Measurements from ENCODE around the gene SUSD4. TPM values are rescaled to one million over a fixed set of nuclear protein-coding genes. Genes with fewer than 3 reads are reported as not detected.

The SUSD4 gene
- total and polyA plus RNA-seq, 10 of the 15 experiments (the other 5 are each of a cell fraction or from before 2014, with no cell fraction given), result 0.13 to 1.1 (median 0.26) TPM; not detected in 3

DNA sequence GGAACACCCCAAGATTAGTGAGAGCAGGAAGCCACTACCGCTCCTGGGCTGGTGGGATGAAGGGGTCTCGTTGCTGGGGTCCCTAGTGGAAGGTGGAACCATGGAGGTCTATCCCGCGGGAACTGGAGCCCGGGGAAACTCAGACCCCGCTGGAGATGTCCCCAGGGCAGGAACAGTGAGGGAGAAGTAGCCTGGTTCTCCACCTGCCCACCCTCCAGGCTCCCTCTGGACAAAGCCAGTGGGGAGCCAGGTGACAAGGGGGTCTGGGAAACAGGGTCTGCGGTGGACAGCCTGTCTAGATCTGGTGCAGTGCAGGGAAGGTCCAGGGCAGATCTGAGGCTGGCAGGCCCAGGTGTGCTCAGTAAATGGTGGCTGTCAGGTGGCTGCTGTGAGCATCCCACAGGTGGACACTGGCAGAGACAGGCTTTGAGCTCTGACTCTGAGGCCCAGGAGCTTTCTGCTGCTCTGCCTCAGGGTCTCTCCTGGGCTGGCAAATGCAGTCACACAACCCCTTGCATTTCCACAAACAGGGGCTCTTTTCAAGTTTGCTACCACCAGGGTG is 132.9 kb downstream of the SUSD4 start:
- no peak for DNase-seq (ENCODE audit: low read depth, low spot score)
- Histone ChIP-seq H3K4me2 (ENCODE audit: control insufficient read depth, insufficient read depth) (no peak overlapping the region), H3K36me3 (ENCODE audit: control insufficient read depth in 2 of 2, insufficient read depth in 2 of 2, low read length in 1 of 2) (no peaks in the 10 kb centered on the region), H2AFZ (ENCODE audit: control insufficient read depth, low read depth, low read length) (no peak overlapping the region), H4K20me1 (ENCODE audit: control insufficient read depth, insufficient read depth) (no peaks in the 10 kb centered on the region), H3K9me3 (replicated peaks; ENCODE audit: control insufficient read depth, insufficient read depth, low read length) (no peaks in the 10 kb centered on the region), H3K79me2 (ENCODE audit: control insufficient read depth, insufficient read depth, low read length) (no peaks in the 10 kb centered on the region), H3K27me3 (replicated peaks in 1 of 2; ENCODE audit: control insufficient read depth in 2 of 2, insufficient read depth in 2 of 2, low read length in 1 of 2) (no peaks in the 10 kb centered on the region; a peak in 3 of 4 replicates), H3K4me1 (ENCODE audit: control insufficient read depth, insufficient read depth, low read length) (no peaks in the 10 kb centered on the region), H3K4me3 (no peak overlapping the region), H3K27ac (ENCODE audit: control insufficient read depth, insufficient read depth) (no peak overlapping the region), H3K9ac (ENCODE audit: control insufficient read depth, insufficient read depth, low read length) (no peak overlapping the region)
- ChIA-PET SMC1A (ENCODE audit: uncharacterized antibody, unreplicated experiment) (interaction anchor here (1.5 to 2.4 kb wide), 3 partner anchors 13 to 49 kb away, joined by 4 to 8 read pairs (median 6); no protein-coding TSS in a partner anchor), CTCF (interaction anchor here (0.7 to 6.2 kb wide), 3 partner anchors 13 to 96 kb away, joined by 3 to 43 read pairs (median 7); no protein-coding TSS in a partner anchor), RAD21 (ENCODE audit: unreplicated experiment) (interaction anchor here (1.2 to 1.5 kb wide), 2 partner anchors 69 to 88 kb away, joined by 3 to 4 read pairs; partner anchors contain the start of gene TLR5), POLR2A (no interaction called here)
- intact Hi-C loops (cut with micrococcal nuclease; ENCODE audit: unreplicated experiment) (no loop called here), in situ Hi-C loops (cut with MboI) (no loop called here)
- TF ChIP-seq STAT3 (IDR thresholded peaks at IDR 0.05; ENCODE audit: low read depth, low read length) (no peak), POLR2A (IDR thresholded peaks at IDR 0.05; ENCODE audit: low read depth, low read length) (no peak), SRF (IDR thresholded peaks at IDR 0.05; ENCODE audit: low read depth in 2 of 2, low read length in 2 of 2) (no peak), FOS (IDR thresholded peaks at IDR 0.05; ENCODE audit: borderline replicate concordance, extremely low read depth, insufficient read length) (no peak), YY1 (IDR thresholded peaks at IDR 0.05; ENCODE audit: low read depth, low read length) (no peak), SPI1 (IDR thresholded peaks at IDR 0.05; ENCODE audit: borderline replicate concordance, insufficient read depth, low read depth, low read length) (no peak), HDAC6 (IDR thresholded peaks at IDR 0.05; ENCODE audit: unreplicated experiment) (no peak)
- TF ChIP-seq, protein P1, sequence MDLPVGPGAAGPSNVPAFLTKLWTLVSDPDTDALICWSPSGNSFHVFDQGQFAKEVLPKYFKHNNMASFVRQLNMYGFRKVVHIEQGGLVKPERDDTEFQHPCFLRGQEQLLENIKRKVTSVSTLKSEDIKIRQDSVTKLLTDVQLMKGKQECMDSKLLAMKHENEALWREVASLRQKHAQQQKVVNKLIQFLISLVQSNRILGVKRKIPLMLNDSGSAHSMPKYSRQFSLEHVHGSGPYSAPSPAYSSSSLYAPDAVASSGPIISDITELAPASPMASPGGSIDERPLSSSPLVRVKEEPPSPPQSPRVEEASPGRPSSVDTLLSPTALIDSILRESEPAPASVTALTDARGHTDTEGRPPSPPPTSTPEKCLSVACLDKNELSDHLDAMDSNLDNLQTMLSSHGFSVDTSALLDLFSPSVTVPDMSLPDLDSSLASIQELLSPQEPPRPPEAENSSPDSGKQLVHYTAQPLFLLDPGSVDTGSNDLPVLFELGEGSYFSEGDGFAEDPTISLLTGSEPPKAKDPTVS (IDR thresholded peaks at IDR 0.05; ENCODE audit: low read depth, low read length), result no peak
- TF ChIP-seq, protein P2, sequence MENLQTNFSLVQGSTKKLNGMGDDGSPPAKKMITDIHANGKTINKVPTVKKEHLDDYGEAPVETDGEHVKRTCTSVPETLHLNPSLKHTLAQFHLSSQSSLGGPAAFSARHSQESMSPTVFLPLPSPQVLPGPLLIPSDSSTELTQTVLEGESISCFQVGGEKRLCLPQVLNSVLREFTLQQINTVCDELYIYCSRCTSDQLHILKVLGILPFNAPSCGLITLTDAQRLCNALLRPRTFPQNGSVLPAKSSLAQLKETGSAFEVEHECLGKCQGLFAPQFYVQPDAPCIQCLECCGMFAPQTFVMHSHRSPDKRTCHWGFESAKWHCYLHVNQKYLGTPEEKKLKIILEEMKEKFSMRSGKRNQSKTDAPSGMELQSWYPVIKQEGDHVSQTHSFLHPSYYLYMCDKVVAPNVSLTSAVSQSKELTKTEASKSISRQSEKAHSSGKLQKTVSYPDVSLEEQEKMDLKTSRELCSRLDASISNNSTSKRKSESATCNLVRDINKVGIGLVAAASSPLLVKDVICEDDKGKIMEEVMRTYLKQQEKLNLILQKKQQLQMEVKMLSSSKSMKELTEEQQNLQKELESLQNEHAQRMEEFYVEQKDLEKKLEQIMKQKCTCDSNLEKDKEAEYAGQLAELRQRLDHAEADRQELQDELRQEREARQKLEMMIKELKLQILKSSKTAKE (IDR thresholded peaks at IDR 0.05; ENCODE audit: low read depth, poor library complexity, severe bottlenecking), result no peak
- TF ChIP-seq, protein P3, sequence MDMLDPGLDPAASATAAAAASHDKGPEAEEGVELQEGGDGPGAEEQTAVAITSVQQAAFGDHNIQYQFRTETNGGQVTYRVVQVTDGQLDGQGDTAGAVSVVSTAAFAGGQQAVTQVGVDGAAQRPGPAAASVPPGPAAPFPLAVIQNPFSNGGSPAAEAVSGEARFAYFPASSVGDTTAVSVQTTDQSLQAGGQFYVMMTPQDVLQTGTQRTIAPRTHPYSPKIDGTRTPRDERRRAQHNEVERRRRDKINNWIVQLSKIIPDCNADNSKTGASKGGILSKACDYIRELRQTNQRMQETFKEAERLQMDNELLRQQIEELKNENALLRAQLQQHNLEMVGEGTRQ (IDR thresholded peaks at IDR 0.05; ENCODE audit: borderline replicate concordance, low read depth, low read length), result no peak
- FAIRE-seq, result no peak
- no TSS peak for BruUV-seq (replicated peaks)
- no peak for ATAC-seq
- WGBS (ENCODE audit: insufficient coverage, insufficient replicate concordance, low lambda C conversion rate, missing lambda C conversion rate), result 13% methylated on average over 7 of the region's 7 CpGs

Data from GM12878 (cell line).